ENCODE results near the gene ACOT7. TPM values are rescaled to one million over a fixed set of nuclear protein-coding genes. Genes with fewer than 3 reads are reported as not detected.

ACOT7 gene
- total RNA-seq, 1 experiment from 2014 or later: 165 TPM

- ATAC-seq (peak; percentile 1; the same call in 1 of the 2 replicates), DNase-seq (peak; percentile 42)
- intact Hi-C loops (cut with micrococcal nuclease): no loop called here
- H3F3A ChIP-seq (ENCODE audit: low read length, unreplicated experiment): no peaks in the 10 kb centered on the region
- H3K27ac ChIP-seq (ENCODE audit: low read length): no peak overlapping the region
- peaks cover 21% of the 10 kb centered on the region for H3K4me1 ChIP-seq (ENCODE audit: insufficient read depth, low read length)
- H3K27me3 ChIP-seq (ENCODE audit: low read length): no peaks in the 10 kb centered on the region
- BruUV-seq (replicated peaks): no TSS peak
- H2AFZ ChIP-seq (ENCODE audit: low read length): no peak overlapping the region
- H3K36me3 ChIP-seq (ENCODE audit: low read depth, low read length): peaks cover 6% of the 10 kb centered on the region; the same call in 1 of the 2 replicates
- ChIA-PET POLR2A (ENCODE audit: unreplicated experiment) (no interaction called here), CTCF (interaction anchor here (0.9 kb wide), 1 partner anchor 10 kb away, joined by 4 read pairs; no protein-coding TSS in a partner anchor)
- no peak overlapping the region for H3K4me2 ChIP-seq (ENCODE audit: low read length)
- peaks cover 37% of the 10 kb centered on the region for H3K79me2 ChIP-seq (ENCODE audit: low read length)
- H3K9ac ChIP-seq (ENCODE audit: low read length): no peak overlapping the region
- no peak overlapping the region for H3K4me3 ChIP-seq (ENCODE audit: low read length)
- TF ChIP-seq EZH2 (IDR thresholded peaks at IDR 0.05; ENCODE audit: low read length, unreplicated experiment) (no peak), CTCF (conservative IDR thresholded peaks at IDR 0.05; ENCODE audit: low read depth, low read length) (no peak), EZH2phosphoT487 (IDR thresholded peaks at IDR 0.05; ENCODE audit: borderline replicate concordance, low read length) (no peak)
- no peaks in the 10 kb centered on the region for H3K9me3 ChIP-seq (ENCODE audit: low read length)
- peaks cover 8% of the 10 kb centered on the region; the same call in 1 of the 2 replicates for H4K20me1 ChIP-seq (ENCODE audit: low read length)
- no peaks in the 10 kb centered on the region for H3K9me2 ChIP-seq (replicated peaks; ENCODE audit: low read length)
Observed at GRCh38 chr1:6257541-6258069, 136.0 kb downstream of the ACOT7 start.

- Histone ChIP-seq H3K4me1 (ENCODE audit: insufficient read depth, low read length) (peaks cover 18% of the 10 kb centered on the region), H3K9me2 (replicated peaks; ENCODE audit: low read length) (no peaks in the 10 kb centered on the region), H3K9me3 (ENCODE audit: low read length) (no peaks in the 10 kb centered on the region), H3K36me3 (ENCODE audit: low read depth, low read length) (peaks cover 6% of the 10 kb centered on the region; the same call in 1 of the 2 replicates), H3K27ac (ENCODE audit: low read length) (no peak overlapping the region), H3K27me3 (ENCODE audit: low read length) (no peaks in the 10 kb centered on the region), H2AFZ (ENCODE audit: low read length) (no peak overlapping the region), H3K4me2 (ENCODE audit: low read length) (no peak overlapping the region), H3K4me3 (ENCODE audit: low read length) (no peak overlapping the region), H3F3A (ENCODE audit: low read length, unreplicated experiment) (no peaks in the 10 kb centered on the region), H3K9ac (ENCODE audit: low read length) (no peak overlapping the region), H3K79me2 (ENCODE audit: low read length) (peaks cover 37% of the 10 kb centered on the region), H4K20me1 (ENCODE audit: low read length) (peaks cover 8% of the 10 kb centered on the region; the same call in 1 of the 2 replicates)
- ChIA-PET CTCF (no interaction called here), POLR2A (ENCODE audit: unreplicated experiment) (no interaction called here)
- intact Hi-C loops (cut with micrococcal nuclease): no loop called here
- BruUV-seq (replicated peaks): no TSS peak
- DNase-seq (no peak), ATAC-seq (no peak)
- TF ChIP-seq EZH2phosphoT487 (IDR thresholded peaks at IDR 0.05; ENCODE audit: borderline replicate concordance, low read length) (no peak), CTCF (conservative IDR thresholded peaks at IDR 0.05; ENCODE audit: low read depth, low read length) (no peak), EZH2 (IDR thresholded peaks at IDR 0.05; ENCODE audit: low read length, unreplicated experiment) (no peak)
Observed at GRCh38 chr1:6256645-6257044, 136.9 kb downstream of the ACOT7 start.

- ATAC-seq (no peak), DNase-seq (no peak)
- Histone ChIP-seq H3F3A (ENCODE audit: low read length, unreplicated experiment) (no peaks in the 10 kb centered on the region), H3K27me3 (ENCODE audit: low read length) (no peaks in the 10 kb centered on the region), H3K9ac (ENCODE audit: low read length) (no peak overlapping the region), H3K4me1 (ENCODE audit: insufficient read depth, low read length) (peaks cover 13% of the 10 kb centered on the region), H2AFZ (ENCODE audit: low read length) (no peak overlapping the region), H3K27ac (ENCODE audit: low read length) (no peak overlapping the region), H3K4me3 (ENCODE audit: low read length) (no peak overlapping the region), H4K20me1 (ENCODE audit: low read length) (peaks cover 6% of the 10 kb centered on the region; the same call in 1 of the 2 replicates), H3K36me3 (ENCODE audit: low read depth, low read length) (peaks cover 6% of the 10 kb centered on the region; the same call in 1 of the 2 replicates), H3K4me2 (ENCODE audit: low read length) (no peak overlapping the region), H3K9me2 (replicated peaks; ENCODE audit: low read length) (no peaks in the 10 kb centered on the region), H3K79me2 (ENCODE audit: low read length) (peaks cover 31% of the 10 kb centered on the region), H3K9me3 (ENCODE audit: low read length) (no peaks in the 10 kb centered on the region)
- TF ChIP-seq EZH2phosphoT487 (IDR thresholded peaks at IDR 0.05; ENCODE audit: borderline replicate concordance, low read length): no peak
- TF ChIP-seq EZH2 (IDR thresholded peaks at IDR 0.05; ENCODE audit: low read length, unreplicated experiment): no peak
- TF ChIP-seq CTCF (conservative IDR thresholded peaks at IDR 0.05; ENCODE audit: low read depth, low read length): no peak
- POLR2A ChIA-PET (ENCODE audit: unreplicated experiment): no interaction called here
- BruUV-seq (replicated peaks): no TSS peak
- intact Hi-C loops (cut with micrococcal nuclease): no loop called here
- CTCF ChIA-PET: no interaction called here
Observed at GRCh38 chr1:6254691-6255090, 138.9 kb downstream of the ACOT7 start.

Data from PC-3 (cell line).